H9 (cell line): Measurements from ENCODE around the gene THEMIS. TPM values are rescaled to one million over a fixed set of nuclear protein-coding genes. Genes with fewer than 3 reads are reported as not detected.

Experiments used
- DNase-seq: peaks from one replicate; pipeline ENCODE4 v3.0.0-alpha.2; 2017
- H2AFZ ChIP-seq: one replicate; pipeline ENCODE4 v1.6.1; 2013; ENCODE audit warnings: mild to moderate bottlenecking, low read length, control low read depth, moderate library complexity
- H2AK5ac ChIP-seq: 2 replicates; pipeline ENCODE4 v1.6.1; 2013; ENCODE audit warnings: low read length, control low read depth, mixed read lengths; ENCODE audit not compliant: insufficient read length
- H2BK120ac ChIP-seq: one replicate; pipeline ENCODE4 v1.6.1; 2013; ENCODE audit warnings: low read depth, mild to moderate bottlenecking, low read length, control low read depth, inconsistent platforms; ENCODE audit not compliant: poor library complexity, severe bottlenecking
- H2BK12ac ChIP-seq: 2 replicates; pipeline ENCODE4 v1.6.1; 2013; ENCODE audit warnings: low read length, control low read depth, mixed read lengths, low read depth; ENCODE audit not compliant: insufficient read length
- H2BK15ac ChIP-seq: 2 replicates; pipeline ENCODE4 v1.6.1; 2013; ENCODE audit warnings: low read depth, low read length, control low read depth
- H2BK20ac ChIP-seq: one replicate; pipeline ENCODE4 v1.6.1; 2013; ENCODE audit warnings: low read depth, mild to moderate bottlenecking, low read length, control low read depth, inconsistent platforms; ENCODE audit not compliant: poor library complexity, severe bottlenecking
- H2BK5ac ChIP-seq: 2 replicates; pipeline ENCODE4 v1.6.1; 2013; ENCODE audit warnings: low read length, control low read depth, mixed read lengths; ENCODE audit not compliant: insufficient read length
- H3K14ac ChIP-seq: 2 replicates; pipeline ENCODE4 v1.6.1; 2013; ENCODE audit warnings: low read length, control low read depth; ENCODE audit not compliant: insufficient read depth
- H3K18ac ChIP-seq: 2 replicates; pipeline ENCODE4 v1.6.1; 2013; ENCODE audit warnings: low read depth, mild to moderate bottlenecking, mixed read lengths, low read length, control low read depth; ENCODE audit not compliant: insufficient read length
- H3K23ac ChIP-seq: 2 replicates; pipeline ENCODE4 v1.6.1; 2013; ENCODE audit warnings: low read length, control low read depth, mixed read lengths, low read depth; ENCODE audit not compliant: insufficient read length
- H3K23me2 ChIP-seq: 2 replicates; pipeline ENCODE4 v1.6.1; 2013; ENCODE audit warnings: low read depth, mild to moderate bottlenecking, mixed read lengths, low read length, control low read depth; ENCODE audit not compliant: insufficient read length, poor library complexity, severe bottlenecking
- H3K27ac ChIP-seq: 2 replicates; pipeline ENCODE4 v1.5.1; 2013; ENCODE audit warnings: low read length, control low read depth, mixed read lengths, low read depth; ENCODE audit not compliant: insufficient read length
- H3K27me3 ChIP-seq: 2 replicates; pipeline ENCODE4 v1.6.1; 2013; ENCODE audit warnings: low read length, control low read depth, inconsistent platforms; ENCODE audit not compliant: insufficient read depth
- H3K4ac ChIP-seq: 2 replicates; pipeline ENCODE4 v1.6.1; 2013; ENCODE audit warnings: low read depth, mild to moderate bottlenecking, control low read depth, inconsistent platforms, low read length, moderate library complexity
- H3K4me1 ChIP-seq: 2 replicates; pipeline ENCODE4 v1.6.1; 2013; ENCODE audit warnings: low read length, control low read depth, inconsistent platforms; ENCODE audit not compliant: insufficient read depth
- H3K4me2 ChIP-seq: 2 replicates; pipeline ENCODE4 v1.6.1; 2013; ENCODE audit warnings: low read length, control low read depth, mixed read lengths; ENCODE audit not compliant: insufficient read length, insufficient read depth
- H3K56ac ChIP-seq: 2 replicates; pipeline ENCODE4 v1.6.1; 2013; ENCODE audit warnings: low read depth, mild to moderate bottlenecking, mixed read lengths, low read length, control low read depth; ENCODE audit not compliant: insufficient read length
- H3K79me1 ChIP-seq: 2 replicates; pipeline ENCODE4 v1.6.1; 2013; ENCODE audit warnings: low read depth, mild to moderate bottlenecking, moderate library complexity, low read length, control low read depth, inconsistent platforms; ENCODE audit not compliant: insufficient read depth, poor library complexity, severe bottlenecking
- H3K79me2 ChIP-seq: 2 replicates; pipeline ENCODE4 v1.6.1; 2013; ENCODE audit warnings: low read length, control low read depth, inconsistent platforms; ENCODE audit not compliant: insufficient read depth
- H3K9ac ChIP-seq: 2 replicates; pipeline ENCODE4 v1.6.1; 2013; ENCODE audit warnings: low read length, control low read depth, mixed read lengths; ENCODE audit not compliant: insufficient read length; ENCODE audit errors: extremely low read depth
- H3K9me3 ChIP-seq: one replicate; pipeline ENCODE4 v1.6.1; 2013; ENCODE audit warnings: low read depth, low read length, inconsistent platforms; ENCODE audit not compliant: control insufficient read depth
- H3T11ph ChIP-seq: one replicate; pipeline ENCODE4 v1.6.1; 2013; ENCODE audit warnings: mild to moderate bottlenecking, low read length, control low read depth, inconsistent platforms
- H4K20me1 ChIP-seq: one replicate; pipeline ENCODE4 v1.6.1; 2013; ENCODE audit not compliant: control insufficient read depth, insufficient read length, insufficient read depth
- H4K5ac ChIP-seq: 2 replicates; pipeline ENCODE4 v1.6.1; 2013; ENCODE audit warnings: low read depth, mild to moderate bottlenecking, mixed read lengths, low read length, control low read depth; ENCODE audit not compliant: insufficient read length
- H4K8ac ChIP-seq: replicated peaks from 2 replicates; pipeline ENCODE4 v1.6.1; 2013; ENCODE audit warnings: low read length, control low read depth, mixed read lengths, low read depth; ENCODE audit not compliant: insufficient read length
- H4K91ac ChIP-seq: 2 replicates; pipeline ENCODE4 v1.6.1; 2013; ENCODE audit warnings: low read depth, mild to moderate bottlenecking, moderate library complexity, mixed read lengths, low read length, control low read depth; ENCODE audit not compliant: insufficient read length
- H3K27ac Mint-ChIP-seq, 3 experiments: 2 replicates in 2 of 3; 3 replicates in 1 of 3; pipeline ENCODE4 v1.8.0; 2020 to 2021; ENCODE audit warnings: mixed read lengths in 3 of 3, mild to moderate bottlenecking in 1 of 3, moderate library complexity in 1 of 3
- H3K27me3 Mint-ChIP-seq: 2 replicates; pipeline ENCODE4 v1.8.0; 2021; ENCODE audit warnings: low read depth, mild to moderate bottlenecking, moderate library complexity, mixed read lengths
- H3K36me3 Mint-ChIP-seq, 3 experiments: 2 replicates in 2 of 3; 3 replicates in 1 of 3; pipeline ENCODE4 v1.8.0; 2020 to 2021; ENCODE audit warnings: low read depth in 3 of 3, mixed read lengths in 3 of 3; ENCODE audit not compliant: insufficient read depth in 1 of 3
- H3K4me1 Mint-ChIP-seq, 2 experiments: 2 replicates each; pipeline ENCODE4 v1.8.0; 2020; ENCODE audit warnings: mixed read lengths in 2 of 2
- H3K4me3 Mint-ChIP-seq, 2 experiments: 2 replicates in 1 of 2; 3 replicates in 1 of 2; pipeline ENCODE4 v1.8.0; 2020 to 2021; ENCODE audit warnings: mild to moderate bottlenecking in 2 of 2, mixed read lengths in 2 of 2, moderate library complexity in 1 of 2
- H3K9me3 Mint-ChIP-seq, 2 experiments: 2 replicates in 1 of 2; 3 replicates in 1 of 2; pipeline ENCODE4 v1.8.0; 2020; ENCODE audit warnings: mild to moderate bottlenecking in 2 of 2, mixed read lengths in 2 of 2, moderate library complexity in 1 of 2
- CTCF ChIP-seq: fragments of 200-600 bp; sonication (generic); conservative IDR thresholded peaks from 3 replicates; pipeline ENCODE4 v1.8.0; 2021; ENCODE audit warnings: antibody characterized with exemption, mild to moderate bottlenecking
- WGBS: extraction: QIAGEN DNeasy Blood & Tissue Kit; methylation state at CpG from one replicate; pipeline ENCODE4 v1.1.7; 2013; ENCODE audit warnings: missing lambda C conversion rate, low lambda C conversion rate, mixed read lengths; ENCODE audit not compliant: insufficient read length; ENCODE audit errors: extremely low coverage; 5-methylcytosine and 5-hydroxymethylcytosine counted together
- total RNA-seq: library from RNA; stranded (reverse); gene quantifications from 2 replicates; pipeline ENCODE4 v1.2.1, GENCODE V29; 2021

Gene THEMIS
- total RNA-seq, 1 experiment from 2014 or later = not detected

GRCh38 chr6:127717384-127717783 is 183.5 kb downstream of the THEMIS start:
- Histone ChIP-seq H3K27me3 (no peaks in the 10 kb centered on the region), H2BK12ac (no peak overlapping the region), H2AK5ac (no peak overlapping the region), H3T11ph (no peak overlapping the region), H2AFZ (no peak overlapping the region), H3K27ac (no peak overlapping the region), H3K9me3 (no peaks in the 10 kb centered on the region), H2BK5ac (no peak overlapping the region), H2BK120ac (no peak overlapping the region), H3K4me1 (no peaks in the 10 kb centered on the region; the same call in 1 of the 2 replicates), H3K18ac (no peak overlapping the region), H4K91ac (no peak overlapping the region), H4K20me1 (no peaks in the 10 kb centered on the region), H2BK20ac (no peak overlapping the region), H2BK15ac (no peak overlapping the region), H3K4me2 (no peak overlapping the region), H3K4ac (no peak overlapping the region), H3K56ac (no peak overlapping the region), H3K14ac (no peak overlapping the region), H3K79me2 (no peaks in the 10 kb centered on the region), H3K9ac (no peak overlapping the region), H3K79me1 (no peaks in the 10 kb centered on the region), H4K8ac (no peak overlapping the region), H3K23ac (no peak overlapping the region), H4K5ac (no peak overlapping the region), H3K23me2 (no peaks in the 10 kb centered on the region)
- WGBS = no CpG with 5 or more reads among the region's 2 CpGs
- no peak for DNase-seq
- no peaks in the 10 kb centered on the region for H3K36me3 Mint-ChIP-seq
- no peak overlapping the region for H3K4me3 Mint-ChIP-seq
- no peak for TF ChIP-seq CTCF
- no peaks in the 10 kb centered on the region; the same call in 1 of the 2 replicates for H3K27me3 Mint-ChIP-seq
- no peaks in the 10 kb centered on the region for H3K9me3 Mint-ChIP-seq
- H3K4me1 Mint-ChIP-seq = no peaks in the 10 kb centered on the region
- H3K27ac Mint-ChIP-seq = no peak overlapping the region
